Head of caudate nucleus (tissue), 42 donors: ENCODE measurements around the gene DKK2.
A peak's percentile ranks its signal among the peaks of the same experiment; 100 is the strongest.

Experiments
- DNase-seq, 42 donors: peaks; one replicate each; pipeline versions ENCODE4 v3.0.0 to v3.0.0-alpha.2; 2020 to 2021; ENCODE audit warnings: mixed read lengths in 7 of 42
- intact Hi-C: fragments of 100-400 bp; cut with DNase I; formaldehyde crosslinking; loops from one replicate; pipeline ENCODE4 v1.15.0; 2022

DKK2 gene

DNA sequence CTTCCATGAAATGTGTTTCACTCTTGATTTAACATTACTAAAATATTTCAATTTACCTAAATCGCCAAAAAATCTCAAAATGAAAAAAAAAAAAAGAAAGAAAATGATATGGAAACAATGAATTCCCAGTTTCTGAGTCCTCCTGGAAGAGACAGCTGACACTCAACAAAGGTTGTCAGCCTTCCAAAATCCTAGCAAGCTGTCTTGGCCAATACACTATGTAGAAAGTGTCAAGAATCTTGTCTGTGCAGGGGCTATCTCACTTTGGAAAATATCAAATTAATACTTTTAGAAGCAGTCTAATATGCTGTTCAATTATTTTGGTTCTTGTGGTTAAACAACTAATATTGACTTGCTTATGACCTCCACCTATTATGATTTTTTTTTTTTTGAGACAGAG is 8.7 kb downstream of the DKK2 start:
- intact Hi-C loops = no loop called here
- no peak for DNase-seq

DNA sequence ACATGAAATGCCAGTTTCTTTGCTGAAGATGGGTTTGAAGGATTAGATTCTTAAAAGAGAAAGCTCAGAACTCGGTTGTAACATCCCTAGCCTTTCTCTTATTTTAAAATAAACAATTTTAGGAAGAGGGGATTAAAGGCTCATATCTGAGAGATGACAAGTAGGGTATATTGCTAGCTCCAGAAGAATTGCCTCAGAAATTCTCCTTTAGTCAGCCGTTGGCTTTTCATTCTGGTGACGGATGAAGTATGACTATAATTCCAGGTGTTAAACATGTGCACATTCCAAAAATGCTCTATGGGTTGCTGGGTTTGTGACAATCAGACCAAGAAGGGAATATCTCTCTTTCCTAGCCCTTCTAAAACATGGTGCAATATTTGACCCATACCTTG is 17.8 kb downstream of the DKK2 start:
- DNase-seq = no peak
- intact Hi-C loops = no loop called here

DNA sequence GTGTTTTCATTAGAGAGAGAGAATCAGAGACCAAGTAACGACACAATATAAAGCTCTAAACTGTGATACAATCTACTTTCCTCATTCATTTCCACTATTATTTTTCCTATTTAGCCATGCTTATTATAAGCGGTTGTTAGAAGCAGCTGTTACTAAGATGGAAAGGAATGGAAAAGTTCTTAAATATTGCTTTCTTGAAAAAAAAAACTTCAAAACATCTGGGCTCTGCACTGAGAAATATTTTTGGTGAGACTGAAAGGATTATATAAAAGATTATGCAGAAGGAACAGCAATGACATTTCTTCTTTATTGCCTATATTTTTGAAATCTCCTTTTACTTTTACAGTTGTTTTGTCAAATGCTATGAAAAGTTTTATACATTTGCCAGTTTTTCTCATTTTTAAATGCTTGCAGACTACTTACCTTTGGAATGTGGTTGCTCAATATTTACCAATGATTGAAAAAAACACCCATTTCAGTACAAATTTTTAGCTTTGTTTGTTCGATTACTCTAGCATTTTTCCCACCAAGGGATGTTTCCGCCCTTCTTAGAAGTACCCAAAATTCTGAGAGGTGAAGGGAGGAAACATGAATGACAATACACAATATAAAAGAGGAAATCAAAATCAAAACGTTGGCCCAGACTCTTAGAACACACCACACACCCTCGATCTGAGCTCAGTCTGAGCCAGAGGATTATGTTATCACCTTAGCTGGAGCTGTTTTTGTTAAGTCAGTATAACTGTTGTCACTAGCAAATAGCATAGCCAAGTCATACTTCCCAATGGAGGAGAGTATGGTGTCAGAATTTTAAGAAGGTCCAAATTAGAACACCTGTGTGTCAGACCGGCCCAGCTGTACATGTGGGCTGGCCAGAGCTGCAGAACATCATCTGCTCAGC is 18.4 kb downstream of the DKK2 start:
- no peak for DNase-seq
- intact Hi-C loops = no loop called here

DNA sequence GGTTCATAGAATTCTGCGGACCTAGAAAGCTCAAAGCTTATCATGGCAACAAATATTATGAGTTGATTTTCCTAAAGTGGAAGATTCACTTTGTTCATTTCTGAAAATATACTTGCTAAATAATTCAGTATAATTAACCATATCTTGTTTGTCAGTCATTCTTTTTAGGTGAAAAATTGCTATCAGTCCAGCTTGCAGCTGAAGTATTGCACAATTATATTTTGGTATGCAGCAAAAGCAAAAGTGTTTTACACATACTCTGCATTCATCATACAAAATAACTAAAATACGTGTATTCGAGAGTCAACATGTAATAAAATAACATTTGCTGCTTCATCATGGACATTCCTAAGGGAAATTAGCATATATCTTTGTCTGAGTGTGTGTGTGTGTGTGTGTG is 24.8 kb downstream of the DKK2 start:
- intact Hi-C loops = no loop called here

DNA sequence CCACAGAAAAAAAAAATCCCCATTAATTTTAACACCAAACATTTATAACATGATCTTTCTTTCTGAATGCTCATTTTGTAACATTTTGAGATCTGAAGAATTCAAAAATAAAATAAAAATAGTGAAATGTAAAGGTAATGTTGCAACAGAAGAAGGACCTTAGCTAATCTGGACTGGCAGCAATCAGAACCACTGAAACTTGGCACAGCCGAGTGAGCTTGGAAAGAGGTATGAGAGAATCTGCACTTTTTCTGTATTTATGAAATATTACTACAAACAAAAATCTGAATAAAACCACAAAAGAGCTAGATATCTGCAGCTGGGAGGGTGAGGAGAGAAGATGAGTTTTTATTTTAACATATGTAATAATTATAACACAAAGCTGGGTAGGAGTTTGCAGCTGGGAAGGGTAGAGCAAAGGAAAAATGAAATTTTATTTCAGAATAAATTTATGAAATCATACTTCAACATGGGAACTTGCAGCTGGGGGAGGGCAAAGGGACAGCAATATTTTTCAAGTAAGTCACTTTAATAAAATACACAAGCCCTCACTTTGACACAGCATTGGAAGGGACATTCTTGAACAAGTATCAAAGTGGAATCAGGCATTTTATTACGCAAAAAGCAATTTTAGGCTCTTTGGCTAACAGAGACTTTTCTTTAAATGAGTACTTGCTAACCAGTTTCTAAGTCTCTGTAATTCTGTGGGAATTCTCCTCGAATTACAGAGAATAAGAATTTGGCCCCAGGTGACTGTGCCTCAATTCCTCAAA is 26.7 kb downstream of the DKK2 start:
- DNase-seq = no peak
- intact Hi-C loops = no loop called here

More for the DNA sequence above, 24.8 kb downstream of the DKK2 start:
- DNase-seq = no peak

DNA sequence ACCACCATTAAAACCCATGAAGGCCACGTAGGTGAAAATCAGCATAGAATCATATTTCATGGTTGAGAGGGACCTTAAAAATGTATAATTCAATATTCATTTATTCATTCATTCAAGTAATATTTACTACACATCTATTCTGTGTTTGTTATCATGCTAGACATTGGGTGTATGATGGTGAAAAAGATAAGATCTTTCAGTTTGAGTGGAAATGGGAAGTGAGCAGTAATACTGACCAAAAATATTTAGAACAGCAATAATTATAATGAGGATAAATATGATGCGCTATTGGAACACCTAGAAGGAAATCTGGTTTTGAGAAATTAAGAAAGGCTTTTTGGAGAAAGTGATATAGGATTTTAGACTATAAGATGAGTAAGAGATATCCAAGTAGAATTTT is 28.0 kb downstream of the DKK2 start:
- intact Hi-C loops = no loop called here
- DNase-seq = no peak

DNA sequence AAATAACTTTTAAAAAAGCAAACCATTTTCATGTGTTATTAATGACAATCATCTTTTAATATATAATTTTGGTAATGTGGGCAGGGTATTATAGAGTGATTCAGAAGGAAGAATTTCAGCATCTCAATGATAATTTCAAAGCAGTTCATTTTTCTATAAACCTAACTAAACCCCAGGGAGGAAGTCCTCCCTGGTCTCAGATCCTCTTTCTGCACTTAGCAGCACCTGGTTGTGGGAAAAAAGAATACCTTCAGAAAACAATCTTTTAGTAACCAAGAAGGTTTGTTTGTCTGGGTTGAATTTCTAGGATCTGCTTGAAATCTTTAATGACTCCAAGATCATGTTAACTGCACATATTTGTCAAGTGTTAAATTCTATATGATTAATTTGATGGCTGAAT is 29.9 kb downstream of the DKK2 start:
- no peak for DNase-seq
- intact Hi-C loops = no loop called here

DNA sequence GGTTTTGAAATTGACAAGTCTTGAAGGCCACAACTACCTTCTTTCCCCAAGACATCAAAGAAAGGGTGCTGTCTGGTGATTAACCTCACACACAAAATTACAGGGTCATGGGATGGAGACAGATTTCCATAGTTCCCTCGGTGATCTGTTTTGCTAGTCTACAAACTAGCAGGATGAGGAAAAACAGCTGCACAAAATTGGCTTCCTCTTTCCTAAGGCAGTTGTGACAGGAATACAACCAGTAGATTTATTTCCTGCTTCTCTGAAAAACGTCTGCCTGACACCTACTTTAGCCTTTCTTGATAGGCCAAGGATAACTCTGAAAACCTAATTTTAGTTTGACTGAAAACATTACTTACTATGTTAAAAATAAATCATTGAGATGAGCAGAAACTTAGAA is 39.6 kb downstream of the DKK2 start:
- intact Hi-C loops = no loop called here
- no peak for DNase-seq

DNA sequence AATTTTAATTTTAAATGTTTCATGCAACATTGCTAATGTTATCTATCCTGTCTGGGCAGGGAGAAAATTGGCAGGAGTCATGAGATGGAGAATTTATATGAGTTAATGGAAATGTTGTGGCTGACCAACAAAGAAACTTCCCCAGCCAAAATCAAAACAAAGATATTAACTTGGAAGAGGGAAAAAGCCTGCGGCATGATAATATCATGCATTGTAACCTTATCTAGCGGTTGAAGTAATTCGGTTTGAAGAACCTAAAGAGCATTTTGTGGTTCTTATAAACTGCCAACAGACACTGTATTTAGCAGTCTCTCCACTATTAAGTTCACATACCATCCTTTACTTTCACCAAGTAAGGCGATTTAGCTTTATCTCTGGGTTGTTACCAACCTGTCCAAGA is 42.3 kb downstream of the DKK2 start:
- DNase-seq = no peak
- intact Hi-C loops = no loop called here

DNA sequence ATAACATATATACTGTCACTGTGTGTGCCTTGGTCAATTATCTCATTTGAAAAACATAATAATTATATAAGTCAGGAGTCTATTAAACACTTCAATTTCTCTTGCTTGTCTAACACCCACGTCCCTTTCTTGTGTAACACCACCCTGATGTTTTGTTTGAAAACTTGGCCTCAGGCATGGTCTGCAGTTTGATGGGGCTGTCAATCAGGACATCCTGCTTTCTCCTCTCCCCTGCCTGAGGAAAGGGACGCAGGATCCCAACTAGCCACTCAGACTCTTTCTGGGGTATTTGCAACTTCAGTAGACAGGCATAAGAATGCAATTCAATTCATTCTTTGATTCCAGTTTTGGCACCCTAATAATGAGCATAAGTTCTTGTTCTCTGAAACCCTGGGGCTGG is 48.8 kb downstream of the DKK2 start:
- DNase-seq = no peak
- intact Hi-C loops = no loop called here

DNA sequence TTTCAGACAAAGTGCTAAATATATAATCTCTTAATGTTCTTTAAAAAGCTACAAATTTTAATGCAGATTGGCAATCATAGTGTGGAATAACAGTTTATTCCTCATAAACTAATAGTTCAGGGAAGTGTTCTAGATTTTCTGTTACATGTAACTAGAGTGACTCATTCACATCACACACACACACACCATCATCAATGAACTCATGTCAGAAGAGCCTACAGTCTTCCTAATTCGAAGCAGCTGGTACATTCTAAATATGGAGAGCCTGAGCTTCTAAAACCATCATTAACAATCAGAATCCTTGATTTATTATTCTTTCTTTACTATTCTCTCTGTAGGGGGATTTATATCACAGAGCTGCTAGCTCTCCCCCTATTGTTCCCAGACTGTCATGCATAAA is 49.6 kb downstream of the DKK2 start:
- DNase-seq = no peak
- intact Hi-C loops = no loop called here

DNA sequence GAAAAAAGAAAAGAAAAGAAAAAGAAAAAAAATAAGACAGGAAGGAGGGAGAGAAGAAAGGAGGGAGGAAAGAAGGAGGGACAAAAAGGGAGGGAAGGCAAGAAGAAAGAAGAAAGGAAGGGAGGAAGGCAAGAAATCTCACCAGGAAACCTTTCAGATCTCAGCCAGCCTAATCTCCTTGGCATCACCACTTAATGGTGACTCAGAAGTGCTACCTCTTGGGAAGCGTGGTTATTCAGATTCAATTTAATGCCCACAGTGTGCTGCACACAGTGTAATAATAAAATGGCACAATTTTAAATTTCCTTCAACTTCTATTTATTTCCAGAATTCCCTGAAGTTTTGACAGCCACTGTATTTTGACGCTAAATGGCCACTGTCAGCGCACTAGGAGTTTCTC is 50.3 kb downstream of the DKK2 start:
- DNase-seq = no peak
- intact Hi-C loops = no loop called here

DNA sequence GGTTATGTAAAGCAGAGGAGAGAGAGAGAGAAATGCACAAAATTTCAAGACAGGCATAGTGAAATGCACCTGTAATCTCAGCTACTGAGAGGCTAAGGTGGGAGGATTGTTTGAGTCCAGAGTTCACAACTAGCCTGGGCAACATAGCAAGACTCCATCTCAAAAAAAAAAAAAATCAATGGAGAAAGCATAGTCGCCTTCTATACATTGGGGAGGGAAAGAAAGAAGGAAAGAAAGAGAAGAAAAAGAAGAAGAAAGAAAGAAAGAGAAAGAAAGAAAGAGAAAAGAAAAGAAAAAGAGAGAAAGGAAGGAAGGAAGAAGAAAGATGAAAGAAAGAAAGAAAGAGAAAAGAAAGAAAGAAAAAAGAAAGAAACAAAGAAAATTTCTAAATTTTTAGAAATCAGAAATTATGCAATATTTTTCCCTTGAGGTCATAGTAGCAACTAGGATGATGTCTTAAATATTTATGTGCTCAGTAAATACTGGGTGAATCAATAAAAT is 53.4 kb downstream of the DKK2 start:
- DNase-seq = no peak
- intact Hi-C loops = no loop called here

DNA sequence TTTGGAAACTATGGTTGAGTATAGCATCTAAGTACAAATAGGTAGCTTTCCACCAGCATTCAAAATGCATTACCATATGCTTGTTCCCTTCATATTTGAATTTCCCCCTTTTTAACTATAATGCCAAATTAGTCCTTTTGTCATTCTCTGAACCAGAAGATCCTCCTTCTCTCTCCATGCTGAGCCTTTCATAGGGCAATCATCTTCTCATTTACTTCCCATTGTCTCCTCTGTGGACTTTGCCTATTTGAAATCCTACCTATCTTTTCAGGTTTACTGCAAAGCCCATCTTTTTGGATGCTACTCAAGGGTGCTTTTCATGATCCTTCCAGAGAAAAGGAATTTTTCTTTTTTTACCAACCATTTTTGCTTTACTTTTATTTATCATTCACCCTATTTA is 54.7 kb downstream of the DKK2 start:
- no peak for DNase-seq
- intact Hi-C loops = no loop called here

DNA sequence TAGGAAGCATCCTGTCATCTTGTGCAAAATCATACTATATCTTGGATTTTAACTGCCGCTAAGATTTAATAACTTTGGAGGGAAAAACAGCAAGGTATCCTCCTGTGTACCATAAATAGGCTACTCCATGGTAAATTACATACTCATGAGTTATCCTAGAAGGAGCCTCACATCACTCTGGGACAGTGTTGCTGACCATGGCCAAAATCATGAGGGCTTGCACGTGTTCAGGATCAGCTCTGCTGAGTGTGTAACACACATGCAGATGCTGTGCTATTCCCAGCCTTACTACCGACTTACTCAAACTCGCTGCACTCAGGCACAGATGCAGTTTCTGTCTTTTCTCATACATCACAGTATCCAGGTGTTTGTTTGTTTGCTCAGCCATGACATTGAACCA is 56.6 kb downstream of the DKK2 start:
- intact Hi-C loops = no loop called here
- DNase-seq = no peak

DNA sequence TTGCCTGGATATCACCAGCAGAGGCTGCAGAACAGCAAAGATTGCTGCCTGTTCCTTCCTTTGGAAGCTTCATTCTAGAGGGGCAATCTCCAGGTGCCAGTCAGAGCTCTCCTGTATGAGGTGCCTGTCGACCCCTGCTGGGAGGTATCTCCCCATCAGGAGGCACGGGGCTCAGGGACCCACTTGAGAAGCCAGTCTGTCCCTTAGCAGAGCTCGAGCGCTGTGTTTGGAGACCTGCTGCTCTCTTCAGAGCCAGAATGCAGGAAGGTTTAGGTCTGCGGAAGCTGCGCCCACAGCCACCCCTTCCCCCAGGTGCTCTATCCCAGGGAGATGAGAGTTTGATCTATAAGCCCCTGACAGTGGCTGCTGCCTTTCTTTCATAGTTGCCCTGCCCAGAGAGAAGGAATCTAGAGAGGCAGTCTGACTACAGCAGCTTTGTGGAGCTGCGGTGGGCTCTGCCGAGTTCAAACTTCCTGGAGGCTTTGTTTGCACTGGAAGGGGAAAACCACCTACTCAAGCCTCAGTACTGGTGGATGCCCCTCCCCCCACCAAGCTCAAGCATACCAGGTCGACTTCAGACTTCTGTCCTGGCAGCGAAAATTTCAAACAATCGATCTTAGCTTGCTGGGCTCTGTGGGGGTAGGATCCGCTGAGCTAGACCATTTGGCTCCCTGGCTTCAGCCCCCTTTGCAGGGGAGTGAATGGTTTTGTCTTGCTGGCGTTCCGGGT is 57.9 kb downstream of the DKK2 start:
- intact Hi-C loops = no loop called here
- DNase-seq = no peak

DNA sequence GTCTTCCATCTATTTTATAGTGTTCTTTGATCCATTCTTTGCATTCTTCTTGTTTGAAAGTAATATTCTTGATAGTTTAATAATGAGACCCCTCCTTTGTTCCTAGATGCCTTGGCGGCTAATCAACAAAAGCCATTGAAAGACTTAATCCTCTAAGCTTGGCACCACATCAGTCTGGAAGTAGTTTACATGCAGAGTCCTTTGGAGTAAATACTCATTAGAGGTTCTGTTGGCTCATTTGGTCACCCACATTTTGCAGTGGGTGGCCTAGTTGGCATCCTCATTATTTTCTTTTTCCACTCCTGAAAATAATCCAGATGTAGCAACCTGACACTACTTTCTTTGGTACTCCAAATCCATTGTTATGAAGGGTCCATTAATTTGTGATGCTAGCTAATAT is 64.5 kb downstream of the DKK2 start:
- intact Hi-C loops = no loop called here
- DNase-seq = peak in 2 of 42 donors; percentile 2 to 14

DNA sequence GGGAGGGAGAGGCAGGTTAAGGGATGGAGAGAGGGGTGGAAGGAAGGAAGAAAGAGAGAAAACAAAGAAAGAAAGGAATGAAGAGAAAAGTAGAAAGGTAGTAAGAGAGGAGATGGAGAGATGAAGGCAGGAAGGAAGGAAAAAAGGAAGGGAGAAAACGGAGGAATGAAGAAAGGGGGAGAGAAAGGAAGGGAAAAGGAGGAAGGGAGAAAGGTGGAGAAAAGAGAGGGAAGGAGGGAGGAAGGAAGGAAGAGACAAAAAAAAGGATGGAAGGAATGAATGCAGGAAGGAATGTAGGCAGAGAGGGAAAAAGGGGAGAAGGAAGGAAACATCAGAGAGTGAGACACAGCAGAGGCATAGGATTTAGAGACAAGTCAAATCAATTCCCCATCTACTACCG is 68.2 kb downstream of the DKK2 start:
- no peak for DNase-seq
- intact Hi-C loops = no loop called here

DNA sequence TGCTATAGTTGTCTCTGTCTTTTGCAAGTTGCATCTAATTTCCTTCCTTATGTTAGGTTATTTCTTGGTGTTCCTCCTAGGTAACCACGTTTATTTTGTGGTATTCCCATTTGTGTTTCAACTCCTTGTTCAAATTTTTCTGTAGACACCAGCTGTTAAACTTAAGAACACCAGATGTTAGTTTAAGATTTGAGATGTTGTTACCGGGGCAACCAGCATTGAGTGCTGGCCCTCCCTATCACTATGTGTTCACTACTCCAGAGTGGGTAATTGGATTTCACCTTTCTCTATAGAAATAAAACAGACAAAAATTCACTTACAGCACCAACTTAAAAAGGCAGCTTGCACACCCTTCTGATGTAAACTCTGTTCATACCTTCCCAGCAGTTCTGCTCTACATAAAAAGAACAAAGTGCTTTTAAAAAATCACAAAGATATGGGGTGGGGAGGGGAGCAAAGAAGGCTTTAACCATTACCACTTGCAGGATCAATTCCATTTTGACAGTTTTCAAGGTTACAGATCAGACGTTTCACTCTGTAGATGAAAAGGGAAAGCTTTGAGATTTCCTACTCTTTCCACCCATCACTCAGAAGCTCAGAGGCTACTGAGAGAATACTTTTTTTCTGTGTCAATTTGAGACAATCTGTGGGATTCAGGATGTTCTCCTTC is 82.9 kb downstream of the DKK2 start:
- DNase-seq = no peak
- intact Hi-C loops = no loop called here
